H9 (cell line): Measurements from ENCODE around the gene PKNOX2. TPM values are rescaled to one million over a fixed set of nuclear protein-coding genes. Genes with fewer than 3 reads are reported as not detected.

Experiments used
- DNase-seq: peaks from one replicate; pipeline ENCODE4 v3.0.0-alpha.2; 2017
- H2AFZ ChIP-seq: one replicate; pipeline ENCODE4 v1.6.1; 2013; ENCODE audit warnings: mild to moderate bottlenecking, low read length, control low read depth, moderate library complexity
- H2AK5ac ChIP-seq: 2 replicates; pipeline ENCODE4 v1.6.1; 2013; ENCODE audit warnings: low read length, control low read depth, mixed read lengths; ENCODE audit not compliant: insufficient read length
- H2BK120ac ChIP-seq: one replicate; pipeline ENCODE4 v1.6.1; 2013; ENCODE audit warnings: low read depth, mild to moderate bottlenecking, low read length, control low read depth, inconsistent platforms; ENCODE audit not compliant: poor library complexity, severe bottlenecking
- H2BK12ac ChIP-seq: 2 replicates; pipeline ENCODE4 v1.6.1; 2013; ENCODE audit warnings: low read length, control low read depth, mixed read lengths, low read depth; ENCODE audit not compliant: insufficient read length
- H2BK15ac ChIP-seq: 2 replicates; pipeline ENCODE4 v1.6.1; 2013; ENCODE audit warnings: low read depth, low read length, control low read depth
- H2BK20ac ChIP-seq: one replicate; pipeline ENCODE4 v1.6.1; 2013; ENCODE audit warnings: low read depth, mild to moderate bottlenecking, low read length, control low read depth, inconsistent platforms; ENCODE audit not compliant: poor library complexity, severe bottlenecking
- H2BK5ac ChIP-seq: 2 replicates; pipeline ENCODE4 v1.6.1; 2013; ENCODE audit warnings: low read length, control low read depth, mixed read lengths; ENCODE audit not compliant: insufficient read length
- H3K14ac ChIP-seq: 2 replicates; pipeline ENCODE4 v1.6.1; 2013; ENCODE audit warnings: low read length, control low read depth; ENCODE audit not compliant: insufficient read depth
- H3K18ac ChIP-seq: 2 replicates; pipeline ENCODE4 v1.6.1; 2013; ENCODE audit warnings: low read depth, mild to moderate bottlenecking, mixed read lengths, low read length, control low read depth; ENCODE audit not compliant: insufficient read length
- H3K23ac ChIP-seq: 2 replicates; pipeline ENCODE4 v1.6.1; 2013; ENCODE audit warnings: low read length, control low read depth, mixed read lengths, low read depth; ENCODE audit not compliant: insufficient read length
- H3K23me2 ChIP-seq: 2 replicates; pipeline ENCODE4 v1.6.1; 2013; ENCODE audit warnings: low read depth, mild to moderate bottlenecking, mixed read lengths, low read length, control low read depth; ENCODE audit not compliant: insufficient read length, poor library complexity, severe bottlenecking
- H3K27ac ChIP-seq: 2 replicates; pipeline ENCODE4 v1.5.1; 2013; ENCODE audit warnings: low read length, control low read depth, mixed read lengths, low read depth; ENCODE audit not compliant: insufficient read length
- H3K27me3 ChIP-seq: 2 replicates; pipeline ENCODE4 v1.6.1; 2013; ENCODE audit warnings: low read length, control low read depth, inconsistent platforms; ENCODE audit not compliant: insufficient read depth
- H3K4ac ChIP-seq: 2 replicates; pipeline ENCODE4 v1.6.1; 2013; ENCODE audit warnings: low read depth, mild to moderate bottlenecking, control low read depth, inconsistent platforms, low read length, moderate library complexity
- H3K4me1 ChIP-seq: 2 replicates; pipeline ENCODE4 v1.6.1; 2013; ENCODE audit warnings: low read length, control low read depth, inconsistent platforms; ENCODE audit not compliant: insufficient read depth
- H3K4me2 ChIP-seq: 2 replicates; pipeline ENCODE4 v1.6.1; 2013; ENCODE audit warnings: low read length, control low read depth, mixed read lengths; ENCODE audit not compliant: insufficient read length, insufficient read depth
- H3K56ac ChIP-seq: 2 replicates; pipeline ENCODE4 v1.6.1; 2013; ENCODE audit warnings: low read depth, mild to moderate bottlenecking, mixed read lengths, low read length, control low read depth; ENCODE audit not compliant: insufficient read length
- H3K79me1 ChIP-seq: 2 replicates; pipeline ENCODE4 v1.6.1; 2013; ENCODE audit warnings: low read depth, mild to moderate bottlenecking, moderate library complexity, low read length, control low read depth, inconsistent platforms; ENCODE audit not compliant: insufficient read depth, poor library complexity, severe bottlenecking
- H3K79me2 ChIP-seq: 2 replicates; pipeline ENCODE4 v1.6.1; 2013; ENCODE audit warnings: low read length, control low read depth, inconsistent platforms; ENCODE audit not compliant: insufficient read depth
- H3K9ac ChIP-seq: 2 replicates; pipeline ENCODE4 v1.6.1; 2013; ENCODE audit warnings: low read length, control low read depth, mixed read lengths; ENCODE audit not compliant: insufficient read length; ENCODE audit errors: extremely low read depth
- H3K9me3 ChIP-seq: one replicate; pipeline ENCODE4 v1.6.1; 2013; ENCODE audit warnings: low read depth, low read length, inconsistent platforms; ENCODE audit not compliant: control insufficient read depth
- H3T11ph ChIP-seq: one replicate; pipeline ENCODE4 v1.6.1; 2013; ENCODE audit warnings: mild to moderate bottlenecking, low read length, control low read depth, inconsistent platforms
- H4K20me1 ChIP-seq: one replicate; pipeline ENCODE4 v1.6.1; 2013; ENCODE audit not compliant: control insufficient read depth, insufficient read length, insufficient read depth
- H4K5ac ChIP-seq: 2 replicates; pipeline ENCODE4 v1.6.1; 2013; ENCODE audit warnings: low read depth, mild to moderate bottlenecking, mixed read lengths, low read length, control low read depth; ENCODE audit not compliant: insufficient read length
- H4K8ac ChIP-seq: replicated peaks from 2 replicates; pipeline ENCODE4 v1.6.1; 2013; ENCODE audit warnings: low read length, control low read depth, mixed read lengths, low read depth; ENCODE audit not compliant: insufficient read length
- H4K91ac ChIP-seq: 2 replicates; pipeline ENCODE4 v1.6.1; 2013; ENCODE audit warnings: low read depth, mild to moderate bottlenecking, moderate library complexity, mixed read lengths, low read length, control low read depth; ENCODE audit not compliant: insufficient read length
- H3K27ac Mint-ChIP-seq, 3 experiments: 2 replicates in 2 of 3; 3 replicates in 1 of 3; pipeline ENCODE4 v1.8.0; 2020 to 2021; ENCODE audit warnings: mixed read lengths in 3 of 3, mild to moderate bottlenecking in 1 of 3, moderate library complexity in 1 of 3
- H3K27me3 Mint-ChIP-seq: 2 replicates; pipeline ENCODE4 v1.8.0; 2021; ENCODE audit warnings: low read depth, mild to moderate bottlenecking, moderate library complexity, mixed read lengths
- H3K36me3 Mint-ChIP-seq, 3 experiments: 2 replicates in 2 of 3; 3 replicates in 1 of 3; pipeline ENCODE4 v1.8.0; 2020 to 2021; ENCODE audit warnings: low read depth in 3 of 3, mixed read lengths in 3 of 3; ENCODE audit not compliant: insufficient read depth in 1 of 3
- H3K4me1 Mint-ChIP-seq, 2 experiments: 2 replicates each; pipeline ENCODE4 v1.8.0; 2020; ENCODE audit warnings: mixed read lengths in 2 of 2
- H3K4me3 Mint-ChIP-seq, 2 experiments: 2 replicates in 1 of 2; 3 replicates in 1 of 2; pipeline ENCODE4 v1.8.0; 2020 to 2021; ENCODE audit warnings: mild to moderate bottlenecking in 2 of 2, mixed read lengths in 2 of 2, moderate library complexity in 1 of 2
- H3K9me3 Mint-ChIP-seq, 2 experiments: 2 replicates in 1 of 2; 3 replicates in 1 of 2; pipeline ENCODE4 v1.8.0; 2020; ENCODE audit warnings: mild to moderate bottlenecking in 2 of 2, mixed read lengths in 2 of 2, moderate library complexity in 1 of 2
- CTCF ChIP-seq: fragments of 200-600 bp; sonication (generic); conservative IDR thresholded peaks from 3 replicates; pipeline ENCODE4 v1.8.0; 2021; ENCODE audit warnings: antibody characterized with exemption, mild to moderate bottlenecking
- WGBS: extraction: QIAGEN DNeasy Blood & Tissue Kit; methylation state at CpG from one replicate; pipeline ENCODE4 v1.1.7; 2013; ENCODE audit warnings: missing lambda C conversion rate, low lambda C conversion rate, mixed read lengths; ENCODE audit not compliant: insufficient read length; ENCODE audit errors: extremely low coverage; 5-methylcytosine and 5-hydroxymethylcytosine counted together
- total RNA-seq: library from RNA; stranded (reverse); gene quantifications from 2 replicates; pipeline ENCODE4 v1.2.1, GENCODE V29; 2021

Gene PKNOX2
- total RNA-seq, 1 experiment from 2014 or later: 1.3 TPM

GRCh38 chr11:125244166-125244565 is 79.6 kb downstream of the PKNOX2 start:
- Histone ChIP-seq H2BK15ac (no peak overlapping the region), H2BK5ac (no peak overlapping the region), H3K9ac (no peak overlapping the region), H2BK20ac (no peak overlapping the region), H2BK120ac (no peak overlapping the region), H2BK12ac (no peak overlapping the region), H4K20me1 (no peaks in the 10 kb centered on the region), H3K14ac (no peak overlapping the region), H3T11ph (no peak overlapping the region), H3K4me2 (no peak overlapping the region), H3K18ac (no peak overlapping the region), H3K56ac (no peak overlapping the region), H4K91ac (no peak overlapping the region), H3K4ac (no peak overlapping the region), H2AK5ac (no peak overlapping the region), H4K8ac (no peak overlapping the region), H3K79me1 (no peaks in the 10 kb centered on the region), H3K4me1 (peaks cover 3% of the 10 kb centered on the region; the same call in 1 of the 2 replicates), H2AFZ (no peak overlapping the region), H3K27ac (no peak overlapping the region), H4K5ac (no peak overlapping the region), H3K9me3 (no peaks in the 10 kb centered on the region), H3K79me2 (no peaks in the 10 kb centered on the region), H3K23ac (no peak overlapping the region), H3K23me2 (no peaks in the 10 kb centered on the region), H3K27me3 (no peaks in the 10 kb centered on the region)
- peaks cover 0 to 4% (median 0%) of the 10 kb centered on the region in 3 experiments; a peak in 1 of 7 replicates for H3K36me3 Mint-ChIP-seq
- no peak for TF ChIP-seq CTCF
- no peak overlapping the region for H3K27ac Mint-ChIP-seq
- no peak overlapping the region for H3K4me3 Mint-ChIP-seq
- WGBS: no CpG with 5 or more reads among the region's 4 CpGs
- peaks cover 21 to 31% of the 10 kb centered on the region in 2 experiments for H3K4me1 Mint-ChIP-seq
- H3K9me3 Mint-ChIP-seq: peaks cover 0 to 2% of the 10 kb centered on the region in 2 experiments; a peak in 2 of 5 replicates
- no peak for DNase-seq
- H3K27me3 Mint-ChIP-seq: peaks cover 15% of the 10 kb centered on the region
